ENCODE measurements around the gene AMD1. TPM values are rescaled to one million over a fixed set of nuclear protein-coding genes. Genes with fewer than 3 reads are reported as not detected.

Gene AMD1
- total RNA-seq, 1 donor from 2014 or later = 101 TPM

DNA sequence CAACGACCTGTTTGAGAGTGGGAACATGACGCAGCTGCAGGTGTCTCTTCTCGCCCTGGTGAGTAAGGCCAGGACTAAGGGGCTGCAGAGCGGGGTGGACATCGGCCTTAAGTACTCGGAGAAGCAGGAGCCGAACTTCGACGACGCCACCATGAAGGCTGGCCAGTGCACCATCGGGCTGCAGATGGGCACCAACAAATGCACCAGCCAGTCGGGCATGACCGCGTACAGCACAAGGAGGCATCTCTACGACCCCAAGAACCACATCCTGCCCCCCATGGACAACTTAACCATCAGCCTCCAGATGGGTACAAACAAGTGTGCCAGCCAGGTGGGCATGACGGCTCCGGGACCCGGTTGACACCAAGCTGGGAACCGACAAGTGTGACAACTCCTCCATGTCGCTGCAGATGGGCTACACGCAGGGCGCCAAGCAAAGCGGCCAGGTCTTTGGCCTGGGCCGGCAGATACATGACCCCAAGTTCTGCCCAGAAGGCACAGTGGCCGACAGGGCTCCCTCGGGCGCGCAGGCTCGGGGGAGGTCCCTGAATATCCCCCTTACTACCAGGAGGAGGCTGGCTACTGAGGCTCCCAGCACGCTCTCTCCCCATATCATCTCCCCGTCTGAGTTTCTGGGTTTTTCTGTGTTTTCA, 15.9 kb upstream of the AMD1 start:
- Mint-ChIP-seq H3K4me3 (no peak overlapping the region), H3K27ac (no peak overlapping the region), H3K36me3 (ENCODE audit: low read depth) (no peaks in the 10 kb centered on the region), H3K9me3 (no peaks in the 10 kb centered on the region), H3K27me3 (ENCODE audit: insufficient read depth) (peaks cover 3% of the 10 kb centered on the region), H3K4me1 (ENCODE audit: low read depth) (peaks cover 8% of the 10 kb centered on the region)
- intact Hi-C loops (cut with micrococcal nuclease) = no loop called here
- no peak for DNase-seq (ENCODE audit: low spot score)

DNA sequence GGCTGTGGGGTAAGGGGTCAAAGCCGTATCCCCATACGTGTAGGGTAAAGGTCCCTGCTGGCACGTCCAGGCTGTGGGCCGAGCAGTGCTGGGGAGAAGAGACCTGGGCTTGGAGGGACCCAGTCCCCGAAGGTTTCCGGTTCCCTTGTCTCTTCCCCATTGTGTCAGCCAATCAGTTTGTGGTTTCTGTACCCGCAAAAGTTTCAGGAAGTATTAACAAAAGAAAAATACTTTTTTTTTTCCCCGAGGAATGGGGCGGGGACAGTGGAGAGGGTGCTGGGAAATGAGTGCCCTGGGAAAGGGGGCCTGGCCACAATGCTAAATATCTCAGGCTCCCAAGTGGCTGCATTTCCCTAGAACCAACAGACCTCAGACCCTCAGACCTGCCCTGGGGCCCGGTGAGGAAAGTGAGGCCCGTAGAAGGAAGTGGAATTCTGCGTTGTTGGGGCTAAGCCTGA, 15.2 kb upstream of the AMD1 start:
- no peaks in the 10 kb centered on the region for H3K9me3 Mint-ChIP-seq
- no peak for DNase-seq (ENCODE audit: low spot score)
- H3K36me3 Mint-ChIP-seq (ENCODE audit: low read depth) = no peaks in the 10 kb centered on the region
- peak overlapping the region; percentile 27 for H3K27ac Mint-ChIP-seq
- H3K4me3 Mint-ChIP-seq = no peak overlapping the region
- intact Hi-C loops (cut with micrococcal nuclease) = no loop called here
- peaks cover 8% of the 10 kb centered on the region for H3K4me1 Mint-ChIP-seq (ENCODE audit: low read depth)
- H3K27me3 Mint-ChIP-seq (ENCODE audit: insufficient read depth) = no peaks in the 10 kb centered on the region

DNA sequence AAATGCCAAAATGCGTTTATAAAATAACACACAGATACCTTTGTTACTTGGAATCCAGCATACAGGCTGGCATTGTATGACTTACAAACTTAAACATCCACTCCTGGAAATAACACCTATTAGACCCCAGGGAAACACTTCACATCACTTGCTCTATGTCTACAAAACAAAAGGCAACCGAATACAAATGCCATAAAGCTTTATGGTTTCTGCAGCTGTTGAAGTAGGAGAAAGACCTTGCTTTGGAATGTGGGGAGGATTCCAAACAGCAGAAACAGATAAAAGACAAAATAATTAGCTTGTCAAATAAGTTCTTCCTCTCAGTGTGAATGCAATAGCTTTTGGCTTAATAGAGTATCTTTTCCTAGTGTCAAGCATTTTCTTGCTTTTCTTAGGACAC, 9.8 kb upstream of the AMD1 start:
- intact Hi-C loops (cut with micrococcal nuclease) = no loop called here
- no peak overlapping the region for H3K4me3 Mint-ChIP-seq
- no peak for DNase-seq (ENCODE audit: low spot score)
- H3K9me3 Mint-ChIP-seq = no peaks in the 10 kb centered on the region
- no peaks in the 10 kb centered on the region for H3K27me3 Mint-ChIP-seq (ENCODE audit: insufficient read depth)
- no peak overlapping the region for H3K27ac Mint-ChIP-seq
- H3K36me3 Mint-ChIP-seq (ENCODE audit: low read depth) = no peaks in the 10 kb centered on the region
- peaks cover 5% of the 10 kb centered on the region for H3K4me1 Mint-ChIP-seq (ENCODE audit: low read depth)

GRCh38 chr6:110874880-110875547, 429 bp downstream of the AMD1 start:
- Mint-ChIP-seq H3K27ac (peak overlapping the region; percentile 98), H3K9me3 (no peaks in the 10 kb centered on the region), H3K4me1 (ENCODE audit: low read depth) (peaks cover 45% of the 10 kb centered on the region), H3K27me3 (ENCODE audit: insufficient read depth) (no peaks in the 10 kb centered on the region), H3K36me3 (ENCODE audit: low read depth) (peaks cover 14% of the 10 kb centered on the region), H3K4me3 (peak overlapping the region; percentile 97)
- peak; percentile 49 for DNase-seq (ENCODE audit: low spot score)
- intact Hi-C loops (cut with micrococcal nuclease) = loop anchor here (1.0 to 10.0 kb wide), 9 partner anchors 9 to 1493 kb away; partner anchors contain the start of genes CD164, CDK19, FAM229B and MICAL1

DNA sequence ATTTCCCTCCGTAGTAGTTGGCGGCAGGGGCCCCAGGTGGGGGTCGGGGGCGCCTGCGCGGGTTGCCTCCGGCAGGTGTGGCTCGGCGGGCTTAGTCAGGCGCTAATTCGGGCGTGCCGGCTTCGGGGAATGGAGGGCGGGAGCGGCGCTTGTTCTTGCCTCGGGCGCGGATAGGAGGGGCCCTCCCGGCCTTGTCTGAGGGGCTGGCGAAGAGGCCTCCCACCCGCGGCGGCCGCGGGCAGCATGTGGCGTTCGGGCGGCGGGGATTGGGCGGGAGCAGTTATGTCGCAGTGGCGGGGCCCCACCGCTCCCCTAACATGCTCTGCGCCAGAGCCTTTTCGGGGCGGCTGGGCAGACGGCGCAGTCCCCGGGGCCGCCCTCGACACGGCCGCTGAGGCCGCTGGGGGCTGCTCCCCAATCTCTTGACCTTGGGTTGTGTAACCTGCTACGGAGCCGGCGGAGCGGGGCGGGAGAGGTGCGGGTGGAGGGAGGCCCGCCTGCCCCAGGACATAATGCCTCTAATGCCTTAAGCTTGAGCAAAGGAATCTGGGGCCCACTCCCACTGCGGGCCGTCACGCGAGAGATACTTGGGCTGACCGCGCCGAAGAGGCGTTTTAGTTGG, 1.1 kb downstream of the AMD1 start:
- intact Hi-C loops (cut with micrococcal nuclease) = loop anchor here (1.0 to 10.0 kb wide), 8 partner anchors 11 to 1493 kb away; partner anchors contain the start of genes CD164, FAM229B, GTF3C6 and MICAL1
- Mint-ChIP-seq H3K4me1 (ENCODE audit: low read depth) (peaks cover 51% of the 10 kb centered on the region), H3K27ac (peak overlapping the region; percentile 93), H3K4me3 (peak overlapping the region; percentile 97), H3K27me3 (ENCODE audit: insufficient read depth) (no peaks in the 10 kb centered on the region), H3K36me3 (ENCODE audit: low read depth) (peaks cover 14% of the 10 kb centered on the region), H3K9me3 (no peaks in the 10 kb centered on the region)
- DNase-seq (ENCODE audit: low spot score) = peak; percentile 60

GRCh38 chr6:110876170-110876773, 1.7 kb downstream of the AMD1 start:
- intact Hi-C loops (cut with micrococcal nuclease) = loop anchor here (1.0 to 10.0 kb wide), 7 partner anchors 10 to 1494 kb away; partner anchors contain the start of genes CD164, FAM229B, GTF3C6 and MICAL1
- Mint-ChIP-seq H3K27me3 (ENCODE audit: insufficient read depth) (no peaks in the 10 kb centered on the region), H3K27ac (peak overlapping the region; percentile 93)

GRCh38 chr6:110876806-110877564, 2.4 kb downstream of the AMD1 start:
- H3K36me3 Mint-ChIP-seq (ENCODE audit: low read depth) = peaks cover 14% of the 10 kb centered on the region
- H3K27me3 Mint-ChIP-seq (ENCODE audit: insufficient read depth) = no peaks in the 10 kb centered on the region
- intact Hi-C loops (cut with micrococcal nuclease) = loop anchor here (1.0 to 10.0 kb wide), 8 partner anchors 9 to 1495 kb away; partner anchors contain the start of genes CD164, FAM229B, GTF3C6 and MICAL1
- H3K4me1 Mint-ChIP-seq (ENCODE audit: low read depth) = peaks cover 60% of the 10 kb centered on the region
- H3K4me3 Mint-ChIP-seq = peak overlapping the region; percentile 97
- H3K27ac Mint-ChIP-seq = peak overlapping the region; percentile 93
- no peaks in the 10 kb centered on the region for H3K9me3 Mint-ChIP-seq
- no peak for DNase-seq (ENCODE audit: low spot score)

More at GRCh38 chr6:110876170-110876773, 1.7 kb downstream of the AMD1 start:
- H3K9me3 Mint-ChIP-seq = no peaks in the 10 kb centered on the region
- peaks cover 55% of the 10 kb centered on the region for H3K4me1 Mint-ChIP-seq (ENCODE audit: low read depth)
- peak; percentile 65 for DNase-seq (ENCODE audit: low spot score)
- peaks cover 14% of the 10 kb centered on the region for H3K36me3 Mint-ChIP-seq (ENCODE audit: low read depth)
- H3K4me3 Mint-ChIP-seq = peak overlapping the region; percentile 97

DNA sequence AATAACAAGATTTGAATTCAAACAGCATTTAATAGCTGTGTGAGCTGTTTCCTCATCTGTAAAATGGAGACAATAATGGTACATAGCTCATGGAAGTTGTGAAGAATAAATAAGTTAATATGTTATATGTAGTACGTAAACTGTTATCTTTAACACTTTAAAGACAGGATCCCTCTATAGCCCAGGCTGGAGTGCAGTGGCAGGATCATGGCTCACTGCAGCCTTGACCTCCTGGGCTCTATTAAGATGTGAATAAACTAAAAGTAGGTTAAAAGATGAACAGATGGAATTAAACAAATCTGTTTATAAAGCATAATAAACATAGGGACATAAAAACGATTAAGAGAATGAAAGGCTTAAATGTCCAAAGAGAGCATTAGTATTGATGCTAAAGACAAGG, 3.0 kb downstream of the AMD1 start:
- H3K27ac Mint-ChIP-seq = peak overlapping the region; percentile 93
- H3K9me3 Mint-ChIP-seq = no peaks in the 10 kb centered on the region
- H3K27me3 Mint-ChIP-seq (ENCODE audit: insufficient read depth) = no peaks in the 10 kb centered on the region
- intact Hi-C loops (cut with micrococcal nuclease) = loop anchor here (1.0 to 10.0 kb wide), 5 partner anchors 349 to 1495 kb away; partner anchors contain the start of genes CD164, FAM229B, MICAL1 and REV3L
- peaks cover 66% of the 10 kb centered on the region for H3K4me1 Mint-ChIP-seq (ENCODE audit: low read depth)
- peaks cover 15% of the 10 kb centered on the region for H3K36me3 Mint-ChIP-seq (ENCODE audit: low read depth)
- no peak for DNase-seq (ENCODE audit: low spot score)
- H3K4me3 Mint-ChIP-seq = peak overlapping the region; percentile 97

- peak overlapping the region; percentile 70 for H3K27ac Mint-ChIP-seq
- H3K36me3 Mint-ChIP-seq (ENCODE audit: low read depth) = peaks cover 15% of the 10 kb centered on the region
- no peaks in the 10 kb centered on the region for H3K27me3 Mint-ChIP-seq (ENCODE audit: insufficient read depth)
- intact Hi-C loops (cut with micrococcal nuclease) = loop anchor here (1.0 to 10.0 kb wide), 5 partner anchors 197 to 1497 kb away; partner anchors contain the start of genes CD164, FAM229B, MICAL1 and REV3L
- H3K4me3 Mint-ChIP-seq = peak overlapping the region; percentile 97
- peaks cover 70% of the 10 kb centered on the region for H3K4me1 Mint-ChIP-seq (ENCODE audit: low read depth)
- no peaks in the 10 kb centered on the region for H3K9me3 Mint-ChIP-seq
- peak; percentile 24 for DNase-seq (ENCODE audit: low spot score)
Measured at GRCh38 chr6:110878751-110879522, 4.4 kb downstream of the AMD1 start.

DNA sequence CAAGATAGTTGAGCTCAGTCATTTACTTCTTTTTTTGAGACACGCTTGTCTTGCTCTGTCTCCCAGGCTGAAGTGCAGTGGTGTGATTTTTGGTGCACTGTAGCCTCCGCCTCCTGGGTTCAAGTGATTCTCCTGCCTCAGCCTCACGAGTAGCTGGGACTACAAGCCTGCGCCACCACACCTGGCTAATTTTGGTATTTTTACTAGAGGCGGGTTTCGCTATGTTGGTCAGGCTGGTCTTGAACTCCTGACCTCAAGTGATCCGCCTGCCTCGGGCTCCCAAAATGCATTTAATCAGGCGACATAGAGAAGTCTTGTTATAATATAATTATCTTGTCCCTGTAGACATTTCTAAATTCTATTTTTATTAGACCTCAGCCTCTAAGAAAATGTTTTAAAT, 6.1 kb downstream of the AMD1 start:
- H3K4me1 Mint-ChIP-seq (ENCODE audit: low read depth) = peaks cover 83% of the 10 kb centered on the region
- no peaks in the 10 kb centered on the region for H3K27me3 Mint-ChIP-seq (ENCODE audit: insufficient read depth)
- no peak overlapping the region for H3K4me3 Mint-ChIP-seq
- intact Hi-C loops (cut with micrococcal nuclease) = no loop called here
- H3K36me3 Mint-ChIP-seq (ENCODE audit: low read depth) = peaks cover 15% of the 10 kb centered on the region
- no peaks in the 10 kb centered on the region for H3K9me3 Mint-ChIP-seq
- no peak for DNase-seq (ENCODE audit: low spot score)
- H3K27ac Mint-ChIP-seq = no peak overlapping the region

- H3K4me3 Mint-ChIP-seq = no peak overlapping the region
- no peaks in the 10 kb centered on the region for H3K9me3 Mint-ChIP-seq
- no peak overlapping the region for H3K27ac Mint-ChIP-seq
- DNase-seq (ENCODE audit: low spot score) = no peak
- H3K36me3 Mint-ChIP-seq (ENCODE audit: low read depth) = peaks cover 11% of the 10 kb centered on the region
- intact Hi-C loops (cut with micrococcal nuclease) = loop anchor here (1.0 kb wide), 1 partner anchor 9 kb away; no protein-coding TSS in a partner anchor
- H3K4me1 Mint-ChIP-seq (ENCODE audit: low read depth) = peaks cover 80% of the 10 kb centered on the region
- no peaks in the 10 kb centered on the region for H3K27me3 Mint-ChIP-seq (ENCODE audit: insufficient read depth)
Measured at GRCh38 chr6:110881546-110882273, 7.1 kb downstream of the AMD1 start.

Data from activated T-helper 1 cell treated with anti-CD3 and anti-CD28 coated beads, Interleukin-12 subunit alpha, Interleukin-12 subunit beta, Interleukin-2, Interleukin-4 antibody, amounts not matched to agents 30 ng/mL and 10 ng/mL and 1 ng/mL, durations not matched to agents 14 hours and 24 hours and 36 hours (primary cell).